ENCODE measurements around the gene PUSL1.

The PUSL1 gene

DNA sequence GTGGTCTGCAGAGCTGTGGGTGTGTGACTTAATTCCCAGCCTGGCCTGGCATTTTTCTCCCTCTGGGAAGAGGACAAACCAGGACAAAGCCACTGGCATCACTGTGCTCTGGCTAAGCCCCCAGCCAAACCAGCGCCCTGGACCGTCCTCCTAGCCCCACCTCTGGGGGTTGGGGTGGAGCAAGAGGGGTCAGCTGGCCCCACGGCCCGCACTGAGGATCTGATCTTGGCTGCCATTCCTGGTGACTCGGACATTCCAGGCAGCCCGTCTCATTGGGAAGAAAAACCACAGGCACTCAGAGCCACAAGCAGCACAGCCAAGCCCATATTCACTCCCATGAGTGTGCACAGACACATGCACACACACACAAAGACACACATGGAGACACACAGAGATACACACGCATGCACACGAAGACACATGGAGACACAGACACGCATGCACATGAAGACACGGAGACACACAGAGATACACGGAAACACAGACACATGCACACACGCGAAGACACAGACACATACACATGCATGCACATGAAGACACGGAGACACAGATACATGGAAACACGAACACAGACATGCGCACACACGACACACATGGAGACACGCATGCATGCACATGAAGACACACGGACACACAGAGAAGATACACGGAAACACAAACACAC lies 52.2 kb downstream of the PUSL1 start:
- peak; percentile 65 for DNase-seq (ENCODE audit: low spot score)
- POLR2A ChIA-PET (ENCODE audit: low non-redundant PET): no interaction called here
- peak overlapping the region; percentile 54 for H3K27ac ChIP-seq
- CTCF ChIA-PET: no interaction called here
- TF ChIP-seq, protein P1, sequence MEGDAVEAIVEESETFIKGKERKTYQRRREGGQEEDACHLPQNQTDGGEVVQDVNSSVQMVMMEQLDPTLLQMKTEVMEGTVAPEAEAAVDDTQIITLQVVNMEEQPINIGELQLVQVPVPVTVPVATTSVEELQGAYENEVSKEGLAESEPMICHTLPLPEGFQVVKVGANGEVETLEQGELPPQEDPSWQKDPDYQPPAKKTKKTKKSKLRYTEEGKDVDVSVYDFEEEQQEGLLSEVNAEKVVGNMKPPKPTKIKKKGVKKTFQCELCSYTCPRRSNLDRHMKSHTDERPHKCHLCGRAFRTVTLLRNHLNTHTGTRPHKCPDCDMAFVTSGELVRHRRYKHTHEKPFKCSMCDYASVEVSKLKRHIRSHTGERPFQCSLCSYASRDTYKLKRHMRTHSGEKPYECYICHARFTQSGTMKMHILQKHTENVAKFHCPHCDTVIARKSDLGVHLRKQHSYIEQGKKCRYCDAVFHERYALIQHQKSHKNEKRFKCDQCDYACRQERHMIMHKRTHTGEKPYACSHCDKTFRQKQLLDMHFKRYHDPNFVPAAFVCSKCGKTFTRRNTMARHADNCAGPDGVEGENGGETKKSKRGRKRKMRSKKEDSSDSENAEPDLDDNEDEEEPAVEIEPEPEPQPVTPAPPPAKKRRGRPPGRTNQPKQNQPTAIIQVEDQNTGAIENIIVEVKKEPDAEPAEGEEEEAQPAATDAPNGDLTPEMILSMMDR (conservative IDR thresholded peaks at IDR 0.05; ENCODE audit: low read depth): no peak

All from RWPE1 (cell line).